GM20431 (cell line): Measurements from ENCODE around the gene STARD10.

ENCODE experiments used
- in situ Hi-C: fragments of 300-500 bp; cut with MseI, MboI; formaldehyde crosslinking; loops from one replicate; pipeline ENCODE4 v1.15.0; 2020; ENCODE audit warnings: low sequenced_read_pairs; ENCODE audit not compliant: unreplicated experiment

STARD10 gene

DNA sequence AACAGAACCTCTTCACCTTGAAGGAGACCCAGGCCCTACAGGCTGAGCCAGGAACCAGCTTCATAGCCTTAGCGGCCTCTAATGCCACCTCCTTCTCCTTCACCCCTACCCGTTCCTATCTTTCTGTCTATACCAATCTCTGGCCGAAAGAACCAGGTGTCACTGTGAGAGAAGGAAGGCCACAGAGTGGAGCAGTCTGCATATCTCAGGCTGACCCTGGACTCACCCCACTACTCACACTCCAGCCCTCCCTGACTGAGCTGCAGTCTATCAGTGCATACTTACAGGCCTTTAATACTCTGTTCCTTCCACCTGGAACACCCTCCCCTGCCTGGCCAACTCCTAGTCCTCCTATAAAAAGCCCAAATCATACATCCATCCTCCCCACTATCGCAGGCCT lies 74.3 kb downstream of the STARD10 start:
- in situ Hi-C loops = no loop called here

DNA sequence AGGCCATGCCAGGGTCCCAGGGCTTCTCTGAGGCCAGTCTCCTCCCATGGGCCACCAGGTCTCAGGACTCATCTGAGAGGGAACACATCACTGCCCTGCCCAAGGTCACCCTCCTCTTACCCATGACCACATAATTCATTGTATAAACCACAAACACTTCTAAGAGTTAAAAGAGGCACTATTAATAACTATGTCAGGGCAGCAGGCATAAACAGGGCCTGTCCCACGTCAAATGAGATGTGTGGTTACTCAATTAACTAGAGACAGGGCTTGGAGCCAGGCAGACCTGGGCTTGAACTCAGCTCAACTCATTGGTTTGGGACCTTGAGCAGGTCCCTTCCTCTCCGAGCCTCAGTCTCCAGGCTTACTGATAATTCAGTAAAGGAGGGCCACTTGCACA lies 74.7 kb downstream of the STARD10 start:
- in situ Hi-C loops = no loop called here

DNA sequence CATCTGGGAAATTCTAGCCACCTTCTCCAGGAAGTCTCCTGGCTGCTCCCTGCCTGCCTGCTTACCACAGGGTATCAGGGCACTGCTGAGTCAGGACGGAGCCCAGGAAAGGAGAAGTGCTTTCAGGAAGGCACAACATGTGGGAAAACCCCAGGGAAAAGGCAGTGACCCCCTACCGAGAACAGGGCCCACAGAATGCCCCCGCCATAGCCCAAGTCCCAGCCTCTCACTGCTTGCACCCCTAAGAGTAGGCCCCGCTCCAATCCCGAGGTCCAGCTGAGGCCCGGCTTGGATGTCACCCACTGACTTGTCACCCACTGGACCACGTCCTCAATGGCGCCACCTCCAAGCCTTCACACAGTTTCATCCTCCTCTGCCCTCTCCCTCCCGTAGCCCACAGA lies 75.7 kb downstream of the STARD10 start:
- in situ Hi-C loops = no loop called here

DNA sequence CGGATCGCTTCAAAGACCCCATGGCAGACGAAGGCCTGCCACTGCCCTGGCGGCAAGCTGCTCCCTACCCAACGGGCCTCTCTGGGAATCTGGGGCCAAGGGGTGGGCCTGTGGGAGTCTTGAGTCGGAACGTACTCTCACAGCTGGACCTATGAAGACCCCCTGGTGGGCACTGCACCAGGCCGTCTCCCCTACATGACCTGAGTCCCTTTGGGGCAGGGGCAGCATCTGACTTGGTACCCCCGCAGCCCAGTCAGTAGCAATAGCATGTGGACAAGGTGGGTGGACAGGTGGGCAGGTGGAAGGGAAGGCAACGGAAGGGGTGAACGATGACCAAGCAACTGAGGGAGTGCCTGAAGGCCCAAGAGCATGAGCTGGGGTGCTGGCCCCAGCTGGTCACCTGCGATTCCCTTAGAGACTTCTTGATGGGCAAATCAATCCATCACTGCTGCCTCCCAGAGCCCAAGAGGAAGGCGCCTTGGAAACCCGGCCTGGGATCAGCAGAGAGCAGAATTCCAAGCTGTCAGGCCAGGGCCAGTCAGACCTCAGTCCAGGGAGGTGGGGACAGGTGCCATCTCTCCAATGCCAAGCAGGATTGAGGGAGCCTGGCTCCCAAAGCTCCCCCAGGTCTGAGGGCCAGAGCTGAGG lies 76.9 kb downstream of the STARD10 start:
- in situ Hi-C loops = no loop called here

DNA sequence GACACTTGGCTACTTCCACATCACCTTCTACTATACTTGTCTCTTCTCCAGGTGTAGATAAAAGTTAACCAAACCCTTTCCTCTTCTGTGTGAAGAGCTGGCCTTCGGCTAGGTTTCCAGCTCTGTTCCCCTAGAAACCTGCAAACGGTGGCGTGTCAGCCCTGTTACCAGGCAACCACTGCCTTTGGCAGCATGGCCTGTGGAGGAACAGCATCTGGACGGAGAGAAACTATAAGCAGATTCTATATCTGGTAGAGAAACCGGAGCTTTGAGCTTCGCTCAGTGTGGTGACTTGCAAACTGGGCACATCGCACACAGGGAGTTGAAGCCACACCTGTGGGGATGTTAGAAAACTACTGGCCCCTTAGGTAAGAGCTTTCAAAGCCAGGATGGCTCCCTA lies 77.6 kb downstream of the STARD10 start:
- in situ Hi-C loops = no loop called here

DNA sequence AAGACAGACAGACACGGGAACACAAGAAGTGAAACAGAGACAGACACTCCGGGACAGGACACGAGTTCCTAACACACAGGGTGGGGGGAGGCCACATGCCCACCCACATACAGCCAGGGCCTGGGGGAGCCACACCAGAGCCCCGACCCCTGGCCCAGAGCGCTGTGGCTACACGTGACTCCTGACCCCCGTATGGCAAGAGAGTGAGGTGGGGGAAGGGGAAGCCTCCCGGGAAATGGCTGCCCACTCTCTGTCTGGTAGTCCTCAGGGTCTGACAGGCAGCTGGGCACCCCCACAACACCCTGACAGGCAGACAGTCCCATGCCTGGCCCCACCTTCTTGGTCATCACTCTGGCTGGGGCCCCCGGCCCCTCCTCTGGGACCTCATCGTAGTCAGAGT lies 81.0 kb downstream of the STARD10 start:
- in situ Hi-C loops = no loop called here

DNA sequence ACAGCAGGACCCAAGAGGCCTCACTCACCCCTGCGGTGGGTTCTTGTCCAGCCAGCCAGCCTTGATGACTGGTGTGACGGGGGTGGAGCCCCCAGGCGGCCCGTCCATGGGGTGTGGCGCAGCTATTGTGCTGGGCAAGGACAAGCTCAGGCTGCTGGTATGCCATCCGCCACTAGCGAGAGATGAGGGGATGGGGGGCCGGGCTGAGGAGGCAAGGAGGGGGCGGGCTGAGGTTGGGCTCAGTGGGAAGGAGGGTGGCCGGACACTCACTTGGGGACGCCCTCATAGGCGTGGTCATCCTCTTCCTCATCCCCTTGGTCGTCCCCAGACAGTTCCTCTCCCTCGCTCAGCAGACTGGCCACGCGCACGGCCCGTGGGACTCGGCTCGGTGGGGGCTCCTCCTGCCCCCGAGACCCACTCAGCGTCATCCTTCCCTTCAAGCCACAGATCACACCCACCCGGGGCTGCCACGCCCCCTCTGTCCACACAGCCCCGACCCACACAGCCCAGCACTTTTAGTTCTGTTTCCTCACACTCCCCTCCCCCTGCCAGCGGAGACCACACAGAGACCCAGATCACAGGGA lies 81.6 kb downstream of the STARD10 start:
- in situ Hi-C loops = no loop called here

DNA sequence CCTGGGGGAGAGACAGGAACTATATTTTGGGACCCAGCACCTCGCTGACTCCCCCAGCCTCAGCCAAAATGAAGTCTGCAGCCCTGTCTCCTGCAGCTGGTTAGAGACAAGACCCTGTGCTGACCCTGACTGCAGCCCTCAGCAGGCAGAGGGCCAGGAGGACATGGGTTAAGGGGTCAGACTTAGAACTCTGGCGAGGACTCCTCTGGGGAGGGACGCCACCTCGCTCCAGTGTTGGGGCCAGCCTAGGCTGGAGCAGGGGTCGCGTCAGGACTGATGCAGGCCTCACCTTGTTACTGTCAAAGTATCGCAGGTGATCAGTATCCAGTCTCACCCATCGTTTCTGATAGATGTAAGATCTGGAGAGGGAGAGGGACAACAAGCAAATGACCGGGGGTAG lies 82.7 kb downstream of the STARD10 start:
- in situ Hi-C loops = no loop called here

DNA sequence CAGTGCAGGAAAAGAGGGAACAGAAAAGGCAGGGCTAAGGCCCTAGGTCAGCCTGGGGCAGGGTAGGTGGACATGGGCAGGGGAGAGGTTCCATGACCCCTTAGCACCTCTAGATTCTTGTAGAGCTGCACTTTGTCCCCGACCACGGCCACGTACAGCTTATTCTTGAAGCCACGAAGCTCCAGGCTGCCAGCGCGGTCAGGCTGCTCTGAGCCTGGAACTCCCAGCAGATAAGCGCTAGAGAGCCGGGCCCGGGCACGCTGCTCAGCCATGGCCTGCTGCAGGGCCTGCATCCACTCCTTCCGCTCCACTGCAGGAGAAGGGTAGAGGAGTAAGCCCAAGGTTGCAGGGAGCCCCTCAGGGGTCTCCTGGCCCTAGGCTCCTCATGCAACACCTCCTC lies 83.6 kb downstream of the STARD10 start:
- in situ Hi-C loops = no loop called here

DNA sequence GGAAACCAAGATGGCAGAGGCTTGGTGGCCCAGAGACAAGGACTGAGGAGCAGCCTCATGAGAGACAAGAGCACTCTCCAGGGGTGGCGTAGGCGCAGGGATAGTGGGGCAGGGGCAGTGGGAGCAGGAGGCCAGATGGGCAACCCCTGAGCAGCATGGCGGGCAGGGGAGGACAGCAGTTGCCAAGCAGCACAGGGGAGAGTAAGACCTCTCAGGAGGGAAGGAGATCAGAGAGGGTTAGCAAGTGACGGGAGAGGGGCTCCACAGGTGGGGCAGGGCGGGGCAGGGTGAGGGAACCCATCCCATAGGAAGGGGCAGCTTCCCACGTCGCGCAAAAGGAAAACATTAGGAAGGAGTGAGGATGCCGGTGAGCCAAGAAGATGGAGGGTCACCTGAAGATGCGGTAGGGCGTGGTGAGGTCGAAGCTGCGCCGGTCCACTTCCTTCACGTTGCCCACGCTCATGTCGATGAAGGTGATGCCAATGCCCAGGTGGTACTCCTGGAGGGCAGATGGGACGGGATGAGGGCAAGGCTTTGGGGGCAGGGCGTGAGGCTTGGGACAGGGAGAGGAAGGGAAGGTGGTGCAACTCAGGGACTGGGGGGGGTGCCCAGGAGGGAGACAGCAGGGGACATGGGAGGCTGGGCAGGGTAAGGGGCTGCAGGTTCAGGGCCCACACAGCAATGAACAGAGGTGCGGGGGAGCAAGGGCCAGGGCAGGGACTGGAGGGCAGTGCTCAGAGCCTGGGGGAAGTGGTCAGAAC lies 84.2 kb downstream of the STARD10 start:
- in situ Hi-C loops = no loop called here

DNA sequence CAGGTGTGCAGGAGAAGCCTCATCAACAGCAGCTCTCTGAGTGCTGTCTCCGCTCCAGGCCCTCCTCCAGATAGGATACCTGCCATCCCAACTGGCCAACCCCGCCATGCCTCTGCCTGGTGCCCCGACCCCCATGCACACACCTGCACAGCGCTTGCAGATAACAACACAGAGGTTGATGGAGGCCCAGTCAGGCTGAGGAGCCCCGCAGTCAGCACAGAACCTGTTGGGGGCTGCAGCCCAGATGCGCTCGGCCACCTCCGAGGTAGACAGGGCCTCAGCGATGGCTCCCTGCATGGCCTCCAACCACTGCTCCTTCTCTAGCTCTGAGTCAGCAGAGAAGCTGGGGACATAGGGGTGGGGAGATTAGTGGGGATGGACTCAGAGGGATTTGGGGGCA lies 86.8 kb downstream of the STARD10 start:
- in situ Hi-C loops = no loop called here

DNA sequence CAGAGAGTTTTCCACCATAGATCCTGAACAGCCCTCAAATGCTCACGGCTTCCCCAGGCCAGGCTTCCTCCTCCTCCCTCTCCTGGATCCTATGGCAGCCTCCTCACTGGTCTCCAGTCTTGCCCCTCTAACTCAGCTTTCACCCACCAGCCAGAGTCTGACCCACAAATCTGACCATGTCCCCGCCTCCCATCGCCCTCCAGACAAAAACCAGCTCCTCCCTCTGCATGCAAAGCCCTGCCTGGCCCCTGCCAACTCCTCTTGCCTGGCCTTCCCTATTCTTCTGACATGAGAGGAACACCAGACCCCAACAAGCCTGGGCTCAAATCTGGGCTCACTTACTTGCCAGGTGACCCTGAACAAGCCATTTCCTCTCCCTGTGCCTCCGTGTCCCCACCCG lies 87.3 kb downstream of the STARD10 start:
- in situ Hi-C loops = no loop called here

DNA sequence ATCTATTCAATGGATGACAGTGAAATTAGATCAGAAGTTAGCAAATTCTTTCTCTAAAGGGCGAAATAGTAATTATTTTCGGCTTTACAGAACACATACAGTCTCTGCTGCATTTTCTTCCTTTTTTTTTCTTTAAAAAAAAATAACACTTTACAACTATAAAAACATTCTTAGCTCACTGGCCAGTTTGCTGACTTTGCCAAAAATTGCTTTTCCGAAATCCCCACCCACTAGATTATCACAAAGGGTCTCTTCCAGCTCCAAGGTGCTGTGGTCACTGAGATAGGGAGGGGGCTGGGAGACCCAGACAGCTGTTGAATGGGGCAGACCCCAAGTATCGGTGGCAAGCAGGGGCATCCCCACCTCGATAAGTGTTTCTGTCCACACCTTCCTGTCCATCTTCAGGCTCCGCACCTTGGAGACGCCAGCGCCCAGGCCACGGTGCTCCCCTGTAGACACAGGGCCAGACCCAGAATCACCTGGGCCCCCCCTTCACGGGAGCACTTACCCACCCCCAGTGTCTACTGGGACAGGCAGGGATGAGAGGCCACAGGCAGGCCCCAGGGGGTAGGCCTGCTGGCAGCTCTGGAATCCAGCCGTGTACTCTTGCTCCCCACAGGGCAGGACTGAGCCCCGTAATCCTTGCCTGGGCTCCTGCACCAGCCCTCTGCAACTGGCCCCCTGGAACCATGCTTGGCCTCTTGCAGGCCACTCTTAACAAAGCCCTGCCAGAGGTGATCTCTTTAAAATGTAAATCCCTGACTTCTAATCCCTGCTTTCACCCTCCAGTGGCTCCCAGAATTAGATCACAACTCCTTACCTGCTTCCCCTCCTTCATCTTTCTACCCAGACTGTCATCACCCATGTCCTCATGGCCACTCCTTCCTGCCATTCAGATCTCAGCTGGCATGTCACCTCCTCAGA lies 88.1 kb downstream of the STARD10 start:
- in situ Hi-C loops = no loop called here

DNA sequence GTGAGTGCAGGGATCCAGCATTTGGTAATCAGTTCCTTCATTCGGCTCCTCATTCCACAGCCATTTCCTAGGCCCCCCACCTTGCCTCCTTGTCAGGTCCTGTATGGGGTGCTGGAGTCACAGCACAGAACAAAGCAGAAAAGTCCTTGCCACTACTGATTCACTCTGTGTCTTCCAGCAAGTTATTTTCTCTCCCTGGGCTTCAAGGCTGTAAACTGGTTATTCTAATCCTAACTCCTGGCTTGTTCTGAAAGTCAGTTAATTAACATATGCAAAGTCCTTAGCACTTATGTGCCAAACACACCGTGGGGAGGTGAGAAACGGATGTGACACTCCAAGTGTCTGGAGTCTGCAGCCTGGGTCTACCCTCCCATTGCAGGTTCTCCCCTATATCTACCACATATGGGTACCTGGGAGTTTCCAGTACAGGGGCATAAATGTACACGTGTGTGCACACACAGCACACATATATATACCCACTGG lies 89.0 kb downstream of the STARD10 start:
- in situ Hi-C loops = no loop called here
